ENCODE results near the gene SSH2.

The SSH2 gene

DNA sequence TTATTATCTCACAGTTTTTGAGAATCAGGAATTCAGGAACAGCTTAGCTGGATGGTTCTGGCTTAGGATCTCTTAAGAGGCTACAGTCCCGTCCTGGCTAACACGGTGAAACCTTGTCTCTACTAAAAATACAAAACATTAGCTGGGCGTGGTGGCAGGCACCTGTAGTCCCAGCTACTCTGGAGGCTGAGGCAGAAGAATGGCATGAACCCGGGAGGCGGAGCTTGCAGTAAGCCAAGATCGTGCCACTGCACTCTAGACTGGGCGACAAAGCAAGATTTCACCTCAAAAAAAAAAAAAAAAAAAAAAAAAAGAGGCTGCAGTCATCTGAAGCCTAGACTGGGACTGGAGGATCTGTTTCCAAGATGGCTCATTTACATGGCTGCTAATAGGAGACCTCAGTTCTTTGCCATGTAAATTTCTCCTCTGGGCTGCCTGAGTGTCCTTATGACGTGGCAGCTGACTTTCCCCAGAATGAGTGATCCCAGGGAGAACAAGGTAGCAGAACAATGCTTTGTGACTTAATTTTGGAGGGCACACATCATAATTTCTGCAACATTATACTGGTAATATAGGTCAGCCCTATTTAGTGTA lies 211.5 kb downstream of the SSH2 start:
- H2AFZ ChIP-seq: no peak overlapping the region
- no peak overlapping the region for H3K27ac ChIP-seq
- no peak overlapping the region for H3K4me3 ChIP-seq (ENCODE audit: low read depth, low read length)
- H3K27me3 ChIP-seq (ENCODE audit: control insufficient read depth, insufficient read depth, low read length): no peaks in the 10 kb centered on the region
- H3K9me3 ChIP-seq (ENCODE audit: control insufficient read depth, low read length): no peaks in the 10 kb centered on the region
- H3K36me3 ChIP-seq (ENCODE audit: control insufficient read depth, insufficient read depth, low read length): no peaks in the 10 kb centered on the region
- TF ChIP-seq CTCF (IDR thresholded peaks at IDR 0.05): no peak
- no peak overlapping the region for H3K4me2 ChIP-seq (ENCODE audit: low read length)
- H3K4me1 ChIP-seq: no peaks in the 10 kb centered on the region
- no peak overlapping the region for H3K9ac ChIP-seq
- peaks cover 4% of the 10 kb centered on the region for H3K79me2 ChIP-seq

GRCh38 chr17:29717817-29718216 lies 212.2 kb downstream of the SSH2 start:
- no peak overlapping the region for H3K27ac ChIP-seq
- no peak overlapping the region for H3K9ac ChIP-seq
- H3K79me2 ChIP-seq: peaks cover 4% of the 10 kb centered on the region
- H3K4me3 ChIP-seq (ENCODE audit: low read depth, low read length): no peak overlapping the region
- H3K4me2 ChIP-seq (ENCODE audit: low read length): no peak overlapping the region
- no peaks in the 10 kb centered on the region for H3K9me3 ChIP-seq (ENCODE audit: control insufficient read depth, low read length)
- no peaks in the 10 kb centered on the region for H3K27me3 ChIP-seq (ENCODE audit: control insufficient read depth, insufficient read depth, low read length)
- TF ChIP-seq CTCF (IDR thresholded peaks at IDR 0.05): no peak
- no peak overlapping the region for H2AFZ ChIP-seq
- peaks cover 1% of the 10 kb centered on the region for H3K4me1 ChIP-seq
- no peaks in the 10 kb centered on the region for H3K36me3 ChIP-seq (ENCODE audit: control insufficient read depth, insufficient read depth, low read length)

DNA sequence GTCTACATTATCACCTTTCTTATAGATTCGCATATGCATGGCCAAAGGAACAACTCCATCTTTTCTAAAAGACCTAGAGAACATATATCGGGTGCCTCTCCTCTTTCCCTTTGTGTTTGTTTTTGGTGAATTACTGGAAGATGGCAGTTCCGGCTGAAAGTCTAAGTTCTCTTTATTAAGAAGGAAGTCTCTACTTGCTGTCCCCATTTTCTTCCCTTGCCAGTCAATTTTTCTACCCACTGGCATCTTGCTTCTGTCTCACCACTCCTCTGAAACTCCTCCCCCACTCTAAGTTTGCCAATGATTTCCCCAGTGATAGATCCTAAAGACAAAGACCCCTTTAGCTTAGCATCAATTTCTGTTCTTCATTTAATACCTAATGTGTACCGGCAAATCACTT lies 213.5 kb downstream of the SSH2 start:
- Histone ChIP-seq H3K4me2 (ENCODE audit: low read length) (no peak overlapping the region), H3K27me3 (ENCODE audit: control insufficient read depth, insufficient read depth, low read length) (no peaks in the 10 kb centered on the region), H3K4me1 (peaks cover 3% of the 10 kb centered on the region), H3K27ac (no peak overlapping the region), H3K4me3 (ENCODE audit: low read depth, low read length) (no peak overlapping the region), H3K36me3 (ENCODE audit: control insufficient read depth, insufficient read depth, low read length) (no peaks in the 10 kb centered on the region), H2AFZ (no peak overlapping the region), H3K9me3 (ENCODE audit: control insufficient read depth, low read length) (no peaks in the 10 kb centered on the region), H3K79me2 (peaks cover 4% of the 10 kb centered on the region), H3K9ac (no peak overlapping the region)
- no peak for TF ChIP-seq CTCF (IDR thresholded peaks at IDR 0.05)

GRCh38 chr17:29715680-29716079 lies 214.3 kb downstream of the SSH2 start:
- Histone ChIP-seq H3K27me3 (ENCODE audit: control insufficient read depth, insufficient read depth, low read length) (no peaks in the 10 kb centered on the region), H3K36me3 (ENCODE audit: control insufficient read depth, insufficient read depth, low read length) (no peaks in the 10 kb centered on the region), H3K4me1 (peaks cover 10% of the 10 kb centered on the region), H3K4me2 (ENCODE audit: low read length) (no peak overlapping the region), H3K9ac (no peak overlapping the region), H3K79me2 (peaks cover 4% of the 10 kb centered on the region), H3K9me3 (ENCODE audit: control insufficient read depth, low read length) (no peaks in the 10 kb centered on the region), H3K27ac (no peak overlapping the region), H3K4me3 (ENCODE audit: low read depth, low read length) (no peak overlapping the region), H2AFZ (no peak overlapping the region)
- TF ChIP-seq CTCF (IDR thresholded peaks at IDR 0.05): no peak

GRCh38 chr17:29714146-29714545 lies 215.9 kb downstream of the SSH2 start:
- Histone ChIP-seq H3K4me2 (ENCODE audit: low read length) (no peak overlapping the region), H3K27ac (no peak overlapping the region), H3K9me3 (ENCODE audit: control insufficient read depth, low read length) (no peaks in the 10 kb centered on the region), H3K79me2 (peaks cover 2% of the 10 kb centered on the region), H3K27me3 (ENCODE audit: control insufficient read depth, insufficient read depth, low read length) (no peaks in the 10 kb centered on the region), H2AFZ (no peak overlapping the region), H3K9ac (no peak overlapping the region), H3K4me3 (ENCODE audit: low read depth, low read length) (no peak overlapping the region), H3K4me1 (peaks cover 25% of the 10 kb centered on the region), H3K36me3 (ENCODE audit: control insufficient read depth, insufficient read depth, low read length) (no peaks in the 10 kb centered on the region)
- no peak for TF ChIP-seq CTCF (IDR thresholded peaks at IDR 0.05)

Measured in parathyroid adenoma (tissue), 2 donors.